ENCODE data around the gene LSP1.

- TF ChIP-seq, protein P1, sequence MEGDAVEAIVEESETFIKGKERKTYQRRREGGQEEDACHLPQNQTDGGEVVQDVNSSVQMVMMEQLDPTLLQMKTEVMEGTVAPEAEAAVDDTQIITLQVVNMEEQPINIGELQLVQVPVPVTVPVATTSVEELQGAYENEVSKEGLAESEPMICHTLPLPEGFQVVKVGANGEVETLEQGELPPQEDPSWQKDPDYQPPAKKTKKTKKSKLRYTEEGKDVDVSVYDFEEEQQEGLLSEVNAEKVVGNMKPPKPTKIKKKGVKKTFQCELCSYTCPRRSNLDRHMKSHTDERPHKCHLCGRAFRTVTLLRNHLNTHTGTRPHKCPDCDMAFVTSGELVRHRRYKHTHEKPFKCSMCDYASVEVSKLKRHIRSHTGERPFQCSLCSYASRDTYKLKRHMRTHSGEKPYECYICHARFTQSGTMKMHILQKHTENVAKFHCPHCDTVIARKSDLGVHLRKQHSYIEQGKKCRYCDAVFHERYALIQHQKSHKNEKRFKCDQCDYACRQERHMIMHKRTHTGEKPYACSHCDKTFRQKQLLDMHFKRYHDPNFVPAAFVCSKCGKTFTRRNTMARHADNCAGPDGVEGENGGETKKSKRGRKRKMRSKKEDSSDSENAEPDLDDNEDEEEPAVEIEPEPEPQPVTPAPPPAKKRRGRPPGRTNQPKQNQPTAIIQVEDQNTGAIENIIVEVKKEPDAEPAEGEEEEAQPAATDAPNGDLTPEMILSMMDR (IDR thresholded peaks at IDR 0.05 in 8 of 11, conservative IDR thresholded peaks at IDR 0.05 in 3 of 11) = no peak
- no peak for TF ChIP-seq POLR2AphosphoS5 (IDR thresholded peaks at IDR 0.05)
Measured at GRCh38 chr11:1812801-1813200, 40.1 kb upstream of the LSP1 start.
